Neuronal stem cell (in vitro differentiated cells): ENCODE results near the gene KLHL22.

Source experiments
- DNase-seq: peaks from one replicate; pipeline ENCODE4 v3.0.0-alpha.2; 2013; ENCODE audit warnings: low spot score
- H2AFZ ChIP-seq: one replicate; pipeline ENCODE4 v1.6.1; 2013; ENCODE audit warnings: mild to moderate bottlenecking, low read length, inconsistent platforms
- H2AK5ac ChIP-seq: 2 replicates; pipeline ENCODE4 v1.6.1; 2013; ENCODE audit warnings: low read depth, mild to moderate bottlenecking, inconsistent platforms, low read length, moderate library complexity, mixed read lengths
- H2BK120ac ChIP-seq: 2 replicates; pipeline ENCODE4 v1.6.1; 2013; ENCODE audit warnings: low read depth, mild to moderate bottlenecking, inconsistent platforms, low read length, moderate library complexity, mixed read lengths
- H2BK12ac ChIP-seq: one replicate; pipeline ENCODE4 v1.6.1; 2013; ENCODE audit warnings: low read length, inconsistent platforms
- H2BK15ac ChIP-seq: 2 replicates; pipeline ENCODE4 v1.6.1; 2013; ENCODE audit warnings: mild to moderate bottlenecking, low read length, inconsistent platforms, mixed read lengths
- H2BK5ac ChIP-seq: one replicate; pipeline ENCODE4 v1.6.1; 2013; ENCODE audit warnings: inconsistent platforms, mild to moderate bottlenecking, low read length, moderate library complexity
- H3K14ac ChIP-seq: one replicate; pipeline ENCODE4 v1.6.1; 2013; ENCODE audit warnings: low read length, inconsistent platforms
- H3K18ac ChIP-seq: 2 replicates; pipeline ENCODE4 v1.6.1; 2013; ENCODE audit warnings: low read length, inconsistent platforms
- H3K23ac ChIP-seq: 2 replicates; pipeline ENCODE4 v1.6.1; 2013; ENCODE audit warnings: low read depth, mild to moderate bottlenecking, mixed read lengths, low read length, inconsistent platforms; ENCODE audit not compliant: poor library complexity
- H3K27ac ChIP-seq: replicated peaks from 3 replicates; pipeline ENCODE4 v1.5.1; 2013; ENCODE audit warnings: low read length, inconsistent platforms
- H3K27me3 ChIP-seq, 3 experiments: 2 replicates each; pipeline ENCODE4 v1.6.1; 2013; ENCODE audit warnings: low read length in 3 of 3, mild to moderate bottlenecking in 2 of 3, inconsistent platforms in 1 of 3, low read depth in 1 of 3, mixed read lengths in 1 of 3, moderate library complexity in 1 of 3; ENCODE audit not compliant: control insufficient read depth in 3 of 3, insufficient read depth in 3 of 3
- H3K36me3 ChIP-seq, 2 donors: replicated peaks in 1 of 2; 2 replicates each; pipeline ENCODE4 v1.6.1; 2013; ENCODE audit warnings: low read length in 2 of 2; ENCODE audit not compliant: control insufficient read depth in 2 of 2, insufficient read depth in 2 of 2
- H3K4ac ChIP-seq: 2 replicates; pipeline ENCODE4 v1.6.1; 2013; ENCODE audit warnings: inconsistent platforms, mild to moderate bottlenecking, low read length, moderate library complexity
- H3K4me1 ChIP-seq, 2 donors: 1 replicate in 1 of 2; 2 replicates in 1 of 2; pipeline ENCODE4 v1.6.1; 2013; ENCODE audit warnings: low read length in 2 of 2, low read depth in 1 of 2; ENCODE audit not compliant: control insufficient read depth in 2 of 2, insufficient read depth in 1 of 2
- H3K4me2 ChIP-seq: one replicate; pipeline ENCODE4 v1.6.1; 2013; ENCODE audit warnings: mild to moderate bottlenecking, low read length, inconsistent platforms; ENCODE audit not compliant: insufficient read depth, poor library complexity, severe bottlenecking
- H3K4me3 ChIP-seq, 2 donors: 2 replicates each; pipeline ENCODE4 v1.5.1; 2013; ENCODE audit warnings: low read length in 2 of 2, mild to moderate bottlenecking in 2 of 2, inconsistent platforms in 1 of 2, moderate library complexity in 1 of 2
- H3K79me1 ChIP-seq: one replicate; pipeline ENCODE4 v1.6.1; 2013; ENCODE audit warnings: low read depth, mild to moderate bottlenecking, inconsistent platforms, low read length, moderate library complexity
- H3K9ac ChIP-seq: one replicate; pipeline ENCODE4 v1.6.1; 2013; ENCODE audit warnings: mild to moderate bottlenecking, low read depth, low read length, inconsistent platforms; ENCODE audit not compliant: poor library complexity
- H3K9me3 ChIP-seq, 2 donors: replicated peaks in 1 of 2; 2 replicates each; pipeline versions ENCODE3 to v1.6.1; 2013; ENCODE audit warnings: low read length in 2 of 2, mild to moderate bottlenecking in 2 of 2, inconsistent platforms in 1 of 2, low read depth in 1 of 2, mixed read lengths in 1 of 2, moderate library complexity in 1 of 2; ENCODE audit not compliant: control insufficient read depth in 2 of 2, insufficient read depth in 1 of 2
- H4K8ac ChIP-seq: one replicate; pipeline ENCODE4 v1.6.1; 2013; ENCODE audit warnings: low read depth, mild to moderate bottlenecking, inconsistent platforms, low read length, moderate library complexity
- H4K91ac ChIP-seq: one replicate; pipeline ENCODE4 v1.6.1; 2013; ENCODE audit warnings: low read length, low read depth, mild to moderate bottlenecking, inconsistent platforms; ENCODE audit not compliant: poor library complexity
- WGBS, 2 donors: extraction: QIAGEN DNeasy Blood & Tissue Kit; methylation state at CpG; one replicate each; pipeline ENCODE4 v1.1.7; 2013; ENCODE audit warnings: missing lambda C conversion rate in 2 of 2, mixed read lengths in 1 of 2; ENCODE audit not compliant: insufficient read length in 2 of 2, insufficient replicate concordance in 1 of 2; ENCODE audit errors: extremely low coverage in 2 of 2; 5-methylcytosine and 5-hydroxymethylcytosine counted together

Gene KLHL22

GRCh38 chr22:20434773-20435172 is 60.8 kb downstream of the KLHL22 start:
- WGBS, 2 donors = no CpG with 5 or more reads among the region's 3 CpGs
- no peak overlapping the region for H4K91ac ChIP-seq
- H3K4ac ChIP-seq = no peak overlapping the region
- H3K27ac ChIP-seq = no peak overlapping the region
- H3K4me2 ChIP-seq = no peak overlapping the region
- no peak overlapping the region for H2BK5ac ChIP-seq
- no peak overlapping the region for H3K4me3 ChIP-seq
- no peak overlapping the region for H2AFZ ChIP-seq
- peaks cover 0 to 43% of the 10 kb centered on the region in 2 donors for H3K36me3 ChIP-seq
- H3K14ac ChIP-seq = no peak overlapping the region
- H2BK120ac ChIP-seq = no peak overlapping the region
- peak overlapping the region; percentile 81 for H3K23ac ChIP-seq
- peaks cover 0 to 13% of the 10 kb centered on the region in 2 donors for H3K9me3 ChIP-seq
- H3K27me3 ChIP-seq = peaks cover 0 to 88% (median 36%) of the 10 kb centered on the region in 3 experiments
- peaks cover 16 to 23% of the 10 kb centered on the region in 2 donors for H3K4me1 ChIP-seq
- no peak overlapping the region for H2AK5ac ChIP-seq
- H3K9ac ChIP-seq = no peak overlapping the region
- no peak overlapping the region for H2BK12ac ChIP-seq
- DNase-seq = no peak
- H2BK15ac ChIP-seq = no peak overlapping the region
- H3K79me1 ChIP-seq = peaks cover 3% of the 10 kb centered on the region
- no peak overlapping the region for H4K8ac ChIP-seq
- H3K18ac ChIP-seq = no peak overlapping the region

GRCh38 chr22:20434264-20434751 is 61.3 kb downstream of the KLHL22 start:
- no peak overlapping the region for H2AFZ ChIP-seq
- H3K9ac ChIP-seq = no peak overlapping the region
- no peak overlapping the region for H3K4me3 ChIP-seq
- H2BK15ac ChIP-seq = no peak overlapping the region
- H2BK5ac ChIP-seq = no peak overlapping the region
- peaks cover 0 to 93% (median 41%) of the 10 kb centered on the region in 3 experiments for H3K27me3 ChIP-seq
- no peak overlapping the region for H2BK12ac ChIP-seq
- peaks cover 16 to 26% of the 10 kb centered on the region in 2 donors for H3K4me1 ChIP-seq
- H3K9me3 ChIP-seq = peaks cover 0 to 13% of the 10 kb centered on the region in 2 donors
- DNase-seq = no peak
- no peak overlapping the region for H2BK120ac ChIP-seq
- no peak overlapping the region for H3K4me2 ChIP-seq
- no peak overlapping the region for H3K27ac ChIP-seq
- H3K36me3 ChIP-seq = peaks cover 0 to 48% of the 10 kb centered on the region in 2 donors
- peak overlapping the region; percentile 81 for H3K23ac ChIP-seq
- no peak overlapping the region for H4K8ac ChIP-seq
- no peak overlapping the region for H3K4ac ChIP-seq
- H3K18ac ChIP-seq = no peak overlapping the region
- no peak overlapping the region for H4K91ac ChIP-seq
- H3K79me1 ChIP-seq = peaks cover 3% of the 10 kb centered on the region
- H3K14ac ChIP-seq = no peak overlapping the region
- no peak overlapping the region for H2AK5ac ChIP-seq
- WGBS, 2 donors = no CpG with 5 or more reads among the region's 12 CpGs

- Histone ChIP-seq H3K4ac (no peak overlapping the region), H3K27me3 (peaks cover 0 to 91% (median 44%) of the 10 kb centered on the region in 3 experiments), H3K4me1 (peaks cover 12 to 30% of the 10 kb centered on the region in 2 donors)
Observed at GRCh38 chr22:20433686-20434241, 61.8 kb downstream of the KLHL22 start.

GRCh38 chr22:20433191-20433590 is 62.4 kb downstream of the KLHL22 start:
- Histone ChIP-seq H3K9me3 (peaks cover 0 to 13% of the 10 kb centered on the region in 2 donors), H3K27me3 (peaks cover 0 to 90% (median 38%) of the 10 kb centered on the region in 3 experiments), H3K4me1 (peaks cover 6 to 28% of the 10 kb centered on the region in 2 donors), H3K4me2 (no peak overlapping the region), H2BK5ac (no peak overlapping the region), H4K8ac (no peak overlapping the region), H3K14ac (no peak overlapping the region), H3K9ac (no peak overlapping the region), H2AFZ (no peak overlapping the region), H2AK5ac (no peak overlapping the region), H3K4me3 (no peak overlapping the region), H2BK12ac (no peak overlapping the region), H2BK120ac (no peak overlapping the region), H4K91ac (no peak overlapping the region), H3K27ac (no peak overlapping the region), H2BK15ac (no peak overlapping the region), H3K36me3 (peaks cover 0 to 56% of the 10 kb centered on the region in 2 donors), H3K79me1 (peaks cover 6% of the 10 kb centered on the region), H3K18ac (no peak overlapping the region), H3K4ac (no peak overlapping the region), H3K23ac (no peak overlapping the region)
- no CpG with 5 or more reads among the region's 11 CpGs for WGBS, 2 donors
- DNase-seq = no peak

More at GRCh38 chr22:20433686-20434241, 61.8 kb downstream of the KLHL22 start:
- DNase-seq = no peak
- Histone ChIP-seq H3K9ac (no peak overlapping the region), H2AFZ (no peak overlapping the region), H3K79me1 (peaks cover 3% of the 10 kb centered on the region), H2AK5ac (no peak overlapping the region), H2BK15ac (no peak overlapping the region), H3K14ac (no peak overlapping the region), H3K23ac (no peak overlapping the region), H3K36me3 (peaks cover 0 to 52% of the 10 kb centered on the region in 2 donors), H3K4me3 (no peak overlapping the region), H4K91ac (no peak overlapping the region), H4K8ac (no peak overlapping the region), H2BK120ac (no peak overlapping the region), H2BK12ac (no peak overlapping the region), H3K4me2 (no peak overlapping the region), H3K18ac (no peak overlapping the region), H3K9me3 (peaks cover 0 to 13% of the 10 kb centered on the region in 2 donors), H3K27ac (no peak overlapping the region), H2BK5ac (no peak overlapping the region)
- WGBS, 2 donors = no CpG with 5 or more reads among the region's 4 CpGs
